ENCODE measurements around the gene PIK3CB.
"Not testable (repeated sequence)": the region's sequence is repeated elsewhere in the genome, so short reads cannot be mapped to it uniquely, and the experiment has no call there.

Gene PIK3CB

GRCh38 chr3:138684396-138684795 is 150.3 kb downstream of the PIK3CB start:
- H3K9me3 ChIP-seq (replicated peaks; ENCODE audit: insufficient read depth, low read length) = no peaks in the 10 kb centered on the region
- H3K27ac ChIP-seq (ENCODE audit: low read length) = no peak overlapping the region
- H3K4me3 ChIP-seq (ENCODE audit: low read length) = no peak overlapping the region
- no peak overlapping the region for H3K9ac ChIP-seq (ENCODE audit: low read length)
- TF ChIP-seq CTCF (IDR thresholded peaks at IDR 0.05; ENCODE audit: low read length) (no peak), EZH2phosphoT487 (IDR thresholded peaks at IDR 0.05; ENCODE audit: low read length) (no peak), EZH2 (optimal IDR thresholded peaks at IDR 0.05; ENCODE audit: low read depth, low read length) (no peak)
- H3K27me3 ChIP-seq (replicated peaks; ENCODE audit: insufficient read depth, low read length) = no peaks in the 10 kb centered on the region
- peaks cover 28% of the 10 kb centered on the region for H3K4me1 ChIP-seq (ENCODE audit: low read length)
- no peak for DNase-seq
- H3K79me2 ChIP-seq (ENCODE audit: low read length) = no peaks in the 10 kb centered on the region
- no peak overlapping the region for H2AFZ ChIP-seq (ENCODE audit: low read length)
- no peaks in the 10 kb centered on the region for H3K36me3 ChIP-seq (replicated peaks; ENCODE audit: insufficient read depth, low read length)
- no peaks in the 10 kb centered on the region for H3K9me2 ChIP-seq (replicated peaks; ENCODE audit: insufficient read depth, low read length)
- H3K4me2 ChIP-seq (ENCODE audit: low read depth, low read length) = no peak overlapping the region
- no peaks in the 10 kb centered on the region for H4K20me1 ChIP-seq (ENCODE audit: insufficient read depth, low read length)
- peaks cover 28% of the 10 kb centered on the region for H3F3A ChIP-seq (ENCODE audit: insufficient read depth, low read length)

- Histone ChIP-seq H2AFZ (ENCODE audit: low read length) (no peak overlapping the region), H3K27me3 (replicated peaks; ENCODE audit: insufficient read depth, low read length) (no peaks in the 10 kb centered on the region), H3K4me3 (ENCODE audit: low read length) (no peak overlapping the region), H3K4me2 (ENCODE audit: low read depth, low read length) (no peak overlapping the region), H3K9me2 (replicated peaks; ENCODE audit: insufficient read depth, low read length) (no peaks in the 10 kb centered on the region), H3K79me2 (ENCODE audit: low read length) (no peaks in the 10 kb centered on the region), H3K9me3 (replicated peaks; ENCODE audit: insufficient read depth, low read length) (no peaks in the 10 kb centered on the region), H3F3A (ENCODE audit: insufficient read depth, low read length) (peaks cover 14% of the 10 kb centered on the region), H3K27ac (ENCODE audit: low read length) (no peak overlapping the region), H3K9ac (ENCODE audit: low read length) (no peak overlapping the region), H4K20me1 (ENCODE audit: insufficient read depth, low read length) (no peaks in the 10 kb centered on the region), H3K4me1 (ENCODE audit: low read length) (peaks cover 13% of the 10 kb centered on the region), H3K36me3 (replicated peaks; ENCODE audit: insufficient read depth, low read length) (no peaks in the 10 kb centered on the region)
- no peak for TF ChIP-seq EZH2phosphoT487 (IDR thresholded peaks at IDR 0.05; ENCODE audit: low read length)
- no peak for TF ChIP-seq CTCF (IDR thresholded peaks at IDR 0.05; ENCODE audit: low read length)
- TF ChIP-seq EZH2 (optimal IDR thresholded peaks at IDR 0.05; ENCODE audit: low read depth, low read length) = no peak
- no peak for DNase-seq
Observed at GRCh38 chr3:138682648-138683047, 152.1 kb downstream of the PIK3CB start.

GRCh38 chr3:138681463-138682220 is 153.1 kb downstream of the PIK3CB start:
- H2AFZ ChIP-seq (ENCODE audit: low read length) = no peak overlapping the region
- no peaks in the 10 kb centered on the region for H3K79me2 ChIP-seq (ENCODE audit: low read length)
- no peaks in the 10 kb centered on the region for H4K20me1 ChIP-seq (ENCODE audit: insufficient read depth, low read length)
- no peak overlapping the region for H3K4me3 ChIP-seq (ENCODE audit: low read length)
- H3K27ac ChIP-seq (ENCODE audit: low read length) = no peak overlapping the region
- no peak for DNase-seq
- H3K9ac ChIP-seq (ENCODE audit: low read length) = no peak overlapping the region
- no peaks in the 10 kb centered on the region for H3K9me2 ChIP-seq (replicated peaks; ENCODE audit: insufficient read depth, low read length)
- TF ChIP-seq EZH2 (optimal IDR thresholded peaks at IDR 0.05; ENCODE audit: low read depth, low read length) (no peak), CTCF (IDR thresholded peaks at IDR 0.05; ENCODE audit: low read length) (no peak), EZH2phosphoT487 (IDR thresholded peaks at IDR 0.05; ENCODE audit: low read length) (no peak)
- H3K9me3 ChIP-seq (replicated peaks; ENCODE audit: insufficient read depth, low read length) = no peaks in the 10 kb centered on the region
- H3K4me1 ChIP-seq (ENCODE audit: low read length) = 0 out of 2 replicates have a peak, but pooled peaks cover 4% of the 10 kb centered on the region
- no peaks in the 10 kb centered on the region for H3K27me3 ChIP-seq (replicated peaks; ENCODE audit: insufficient read depth, low read length)
- no peaks in the 10 kb centered on the region for H3K36me3 ChIP-seq (replicated peaks; ENCODE audit: insufficient read depth, low read length)
- no peak overlapping the region for H3K4me2 ChIP-seq (ENCODE audit: low read depth, low read length)
- H3F3A ChIP-seq (ENCODE audit: insufficient read depth, low read length) = peaks cover 4% of the 10 kb centered on the region

- not testable (repeated sequence) for H3K4me3 ChIP-seq (ENCODE audit: low read length); H4K20me1 ChIP-seq (ENCODE audit: insufficient read depth, low read length); H3K36me3 ChIP-seq (replicated peaks; ENCODE audit: insufficient read depth, low read length); H3F3A ChIP-seq (ENCODE audit: insufficient read depth, low read length); H3K27me3 ChIP-seq (replicated peaks; ENCODE audit: insufficient read depth, low read length); H3K27ac ChIP-seq (ENCODE audit: low read length); H3K4me2 ChIP-seq (ENCODE audit: low read depth, low read length); DNase-seq; H3K9ac ChIP-seq (ENCODE audit: low read length); H3K4me1 ChIP-seq (ENCODE audit: low read length); H3K9me3 ChIP-seq (replicated peaks; ENCODE audit: insufficient read depth, low read length); H3K79me2 ChIP-seq (ENCODE audit: low read length); H3K9me2 ChIP-seq (replicated peaks; ENCODE audit: insufficient read depth, low read length); H2AFZ ChIP-seq (ENCODE audit: low read length)
Observed at GRCh38 chr3:138680974-138681373, 153.8 kb downstream of the PIK3CB start.
